LNCAP (cell line): ENCODE measurements around the gene GPR55.

ENCODE experiments used
- TF ChIP-seq, protein P1 (sequence below): fragments of 450-650 bp; IDR thresholded peaks from 2 replicates; pipeline ENCODE4 v1.5.1; 2017; ENCODE audit warnings: mild to moderate bottlenecking

Gene GPR55

DNA sequence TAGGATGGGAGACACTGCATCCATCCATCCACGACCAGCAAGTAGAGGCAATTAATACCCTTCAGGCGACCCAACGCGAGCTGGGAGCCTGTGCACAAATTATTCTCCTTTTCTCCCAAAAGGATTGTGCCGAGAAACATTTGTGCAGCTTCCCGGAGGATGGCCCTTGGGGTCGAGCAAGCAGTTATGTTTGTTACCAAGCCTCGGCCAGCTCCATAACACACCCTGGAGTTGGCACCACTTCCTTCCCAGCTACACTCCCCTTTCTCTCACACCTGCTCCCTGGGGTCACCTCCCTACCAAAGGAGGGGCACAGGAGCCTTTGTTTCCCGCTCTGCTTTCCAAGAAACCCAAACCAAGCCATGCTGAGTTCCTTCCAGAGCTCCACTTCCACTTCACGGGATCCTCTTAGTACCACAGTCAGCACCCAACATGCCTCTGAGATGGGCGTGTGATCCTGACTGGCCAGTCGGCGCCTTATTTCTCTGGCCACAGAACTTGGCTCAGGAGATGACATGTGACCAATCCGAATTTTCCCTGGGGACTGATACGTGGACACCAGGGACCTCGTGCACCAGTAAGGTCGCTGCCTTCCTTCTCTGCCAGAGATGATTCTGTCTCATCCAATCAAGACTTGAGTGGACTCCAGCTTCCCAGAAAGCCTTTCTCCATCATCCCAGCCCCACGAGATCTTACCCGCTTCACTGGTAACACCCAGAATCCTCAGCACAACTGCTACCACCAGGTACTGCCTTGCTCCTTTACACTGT lies 28.5 kb downstream of the GPR55 start:
- TF ChIP-seq, protein P1, sequence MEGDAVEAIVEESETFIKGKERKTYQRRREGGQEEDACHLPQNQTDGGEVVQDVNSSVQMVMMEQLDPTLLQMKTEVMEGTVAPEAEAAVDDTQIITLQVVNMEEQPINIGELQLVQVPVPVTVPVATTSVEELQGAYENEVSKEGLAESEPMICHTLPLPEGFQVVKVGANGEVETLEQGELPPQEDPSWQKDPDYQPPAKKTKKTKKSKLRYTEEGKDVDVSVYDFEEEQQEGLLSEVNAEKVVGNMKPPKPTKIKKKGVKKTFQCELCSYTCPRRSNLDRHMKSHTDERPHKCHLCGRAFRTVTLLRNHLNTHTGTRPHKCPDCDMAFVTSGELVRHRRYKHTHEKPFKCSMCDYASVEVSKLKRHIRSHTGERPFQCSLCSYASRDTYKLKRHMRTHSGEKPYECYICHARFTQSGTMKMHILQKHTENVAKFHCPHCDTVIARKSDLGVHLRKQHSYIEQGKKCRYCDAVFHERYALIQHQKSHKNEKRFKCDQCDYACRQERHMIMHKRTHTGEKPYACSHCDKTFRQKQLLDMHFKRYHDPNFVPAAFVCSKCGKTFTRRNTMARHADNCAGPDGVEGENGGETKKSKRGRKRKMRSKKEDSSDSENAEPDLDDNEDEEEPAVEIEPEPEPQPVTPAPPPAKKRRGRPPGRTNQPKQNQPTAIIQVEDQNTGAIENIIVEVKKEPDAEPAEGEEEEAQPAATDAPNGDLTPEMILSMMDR = no peak

DNA sequence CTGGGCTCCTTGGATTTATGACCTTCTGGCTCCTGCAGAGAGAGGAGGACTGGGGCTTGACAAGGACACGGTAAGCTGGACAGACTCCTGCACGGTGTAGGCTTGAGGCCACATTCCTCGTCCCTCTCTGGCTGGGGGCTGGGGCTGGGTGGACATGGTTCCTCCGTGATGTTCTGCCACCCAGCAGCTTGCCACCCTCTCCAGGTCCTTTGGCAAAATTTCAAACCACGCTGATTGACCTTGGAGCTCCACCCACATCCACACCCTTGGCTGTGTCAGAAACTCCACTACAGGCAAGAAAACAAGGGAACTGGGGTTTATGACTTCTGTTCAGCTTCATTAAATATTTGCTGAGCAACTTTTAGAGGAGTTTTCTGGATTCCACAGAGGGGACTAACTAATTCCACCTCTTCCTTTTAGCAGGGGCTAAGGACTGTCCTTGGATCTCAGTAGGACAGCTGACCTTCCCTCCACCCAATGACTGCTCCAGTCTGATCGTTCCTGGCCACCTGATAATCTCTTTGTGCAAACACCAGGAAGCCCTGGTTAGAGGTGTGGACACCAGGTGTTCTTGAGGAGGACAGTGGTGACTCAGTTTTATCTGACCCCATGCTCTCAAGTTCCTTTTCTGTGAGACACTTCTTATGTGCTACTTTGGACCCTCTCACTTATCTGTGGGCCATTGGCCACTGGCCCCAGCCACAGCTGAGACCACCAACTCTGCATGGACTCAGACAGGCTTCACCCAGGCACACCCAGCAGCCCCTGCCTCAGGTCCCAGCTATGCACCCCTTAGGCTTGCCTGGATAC lies 29.3 kb downstream of the GPR55 start:
- TF ChIP-seq, protein P1 = no peak

DNA sequence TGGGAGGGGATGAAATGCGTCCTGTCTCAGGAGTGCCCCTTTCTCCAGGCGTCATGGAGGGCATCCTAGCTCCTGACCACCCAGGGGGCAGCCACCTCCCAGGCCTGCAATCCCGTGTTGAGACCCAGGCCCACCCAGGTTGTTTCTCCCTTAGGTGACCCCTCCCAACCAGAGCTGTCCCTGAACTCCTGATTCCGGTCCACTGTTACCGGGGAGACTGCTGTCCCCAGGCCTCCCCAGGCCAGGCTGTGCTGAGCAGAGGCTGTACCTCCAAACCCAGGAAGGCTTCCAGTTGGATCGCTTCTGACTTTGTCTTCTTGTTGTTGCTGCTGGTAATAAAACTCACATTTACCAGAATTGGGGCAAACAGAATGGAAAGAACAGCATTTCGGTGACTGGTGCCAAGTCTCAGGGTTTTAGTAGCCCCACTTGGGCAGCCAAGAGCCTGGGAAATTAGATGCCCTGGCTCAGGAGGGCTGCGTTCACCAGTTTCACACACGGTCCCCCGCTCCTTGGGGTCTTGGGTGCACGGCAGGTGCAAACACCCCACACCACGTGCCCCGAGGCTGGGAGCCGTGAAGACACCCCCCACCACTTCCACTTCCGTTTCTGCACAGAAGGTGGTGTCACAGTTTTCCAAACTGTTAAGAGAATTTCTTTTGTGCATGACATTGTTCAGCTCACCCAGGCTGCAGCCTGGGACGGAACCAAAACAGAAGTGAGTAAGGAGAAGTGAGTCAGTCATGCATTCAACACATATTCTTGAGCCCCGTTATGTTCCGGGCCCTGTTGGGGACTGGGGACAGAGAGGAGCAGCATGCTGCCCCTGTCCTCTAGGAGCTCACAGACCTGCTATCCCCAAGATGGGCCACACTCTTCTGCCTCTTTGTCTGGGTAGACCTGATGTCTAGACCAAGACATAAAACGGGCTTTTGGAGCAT lies 30.9 kb downstream of the GPR55 start:
- TF ChIP-seq, protein P1 = no peak

DNA sequence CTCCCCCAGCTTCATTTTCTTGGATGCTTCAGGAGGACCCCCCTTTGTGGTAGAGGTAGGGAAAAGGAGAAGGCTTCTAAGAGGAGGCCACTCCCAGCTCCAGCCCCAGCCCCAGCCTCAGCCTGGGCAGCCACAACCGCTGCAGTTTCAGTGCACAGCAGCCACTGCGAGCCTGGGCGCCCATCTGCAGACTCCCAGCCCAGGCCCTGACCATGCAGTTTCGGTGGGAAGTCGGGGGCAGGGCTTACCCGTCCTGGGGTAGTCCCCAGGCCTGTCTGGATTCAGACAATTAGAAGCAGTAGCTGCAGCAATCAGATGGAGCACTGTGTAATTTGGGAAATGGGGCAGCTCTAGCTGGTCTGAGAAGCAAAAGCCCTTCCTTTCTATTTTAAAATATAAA lies 31.7 kb downstream of the GPR55 start:
- TF ChIP-seq, protein P1 = no peak

DNA sequence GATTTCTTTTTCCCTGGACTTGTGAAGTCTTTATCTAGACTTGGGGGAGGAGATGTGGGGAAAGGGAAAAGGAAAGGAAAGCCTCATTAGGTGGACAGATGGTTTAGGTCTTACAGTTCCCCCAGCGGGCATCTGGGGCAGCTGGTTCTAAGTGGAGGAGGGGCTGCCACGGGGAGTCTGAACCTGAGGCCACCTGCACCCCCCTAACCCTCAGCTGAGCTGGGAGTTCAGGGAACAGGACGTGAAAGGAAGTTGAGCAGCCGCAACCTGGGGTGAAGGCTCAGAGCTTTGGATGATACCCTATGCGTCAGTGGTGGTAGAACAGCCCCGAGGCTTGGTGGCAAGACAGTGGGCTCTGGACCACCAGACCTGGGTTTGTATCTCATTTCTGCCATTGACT lies 33.5 kb downstream of the GPR55 start:
- TF ChIP-seq, protein P1 = no peak

DNA sequence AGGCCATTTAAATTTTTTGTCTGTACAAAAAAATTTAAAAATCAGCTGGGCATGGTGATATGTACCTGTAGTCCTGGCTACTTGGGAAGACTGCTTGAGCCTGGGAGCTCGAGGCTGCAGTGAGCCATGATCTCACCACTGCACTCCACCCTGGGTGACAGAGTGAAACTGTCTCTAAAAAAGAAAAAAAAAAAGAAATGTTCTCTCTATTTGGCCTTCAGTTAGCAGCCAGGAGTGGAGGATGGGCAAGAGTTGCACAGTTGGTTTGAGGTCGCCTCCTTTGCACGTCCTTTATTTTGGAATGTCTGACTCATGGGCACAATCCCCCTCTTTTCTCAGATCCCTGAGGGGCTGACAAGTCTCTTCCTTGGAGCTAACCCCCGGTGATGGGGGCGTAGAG lies 34.0 kb downstream of the GPR55 start:
- TF ChIP-seq, protein P1 = no peak

DNA sequence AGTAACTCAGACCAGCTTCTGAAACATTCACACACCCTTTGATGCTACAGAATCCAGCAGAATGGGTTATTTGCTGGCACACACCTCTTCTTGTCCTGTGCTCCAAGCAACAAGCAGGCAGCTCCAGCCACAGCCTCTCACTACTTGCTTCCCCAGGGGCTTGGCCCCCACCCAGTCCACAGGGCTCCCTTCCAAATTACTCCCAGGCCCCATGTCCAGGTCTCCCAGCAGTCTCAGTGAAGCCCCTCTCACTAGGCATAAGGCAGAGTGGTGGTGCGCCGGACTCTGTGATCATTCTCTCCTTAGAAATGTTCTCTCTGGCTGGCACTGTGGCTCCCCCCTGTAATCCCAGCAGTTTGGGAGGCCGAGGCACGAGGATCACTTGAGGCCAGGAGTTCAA lies 34.4 kb downstream of the GPR55 start:
- TF ChIP-seq, protein P1 = no peak
